RWPE2 (cell line): ENCODE data around the gene TMC4.

Experiments used
- ATAC-seq: fragments of 200-7000 bp; cut with Tn5 transposase; 3 replicates; pipeline ENCODE4 v1.9.1; 2021; ENCODE audit warnings: low read depth
- DNase-seq: peaks from one replicate; pipeline ENCODE4 v3.0.0-alpha.2; 2020; ENCODE audit warnings: low spot score
- H3K27ac ChIP-seq: fragments of 450-650 bp; 2 replicates; pipeline ENCODE4 v1.5.1; 2017; ENCODE audit warnings: mild to moderate bottlenecking; ENCODE audit not compliant: poor library complexity, severe bottlenecking
- H3K27me3 ChIP-seq: fragments of 250-450 bp; sonication (Bioruptor Pico); 2 replicates; pipeline ENCODE4 v1.5.1; 2021; ENCODE audit warnings: mild to moderate bottlenecking, moderate library complexity; ENCODE audit not compliant: insufficient read depth, poor library complexity, severe bottlenecking
- H3K36me3 ChIP-seq: fragments of 250-450 bp; sonication (Bioruptor Pico); 2 replicates; pipeline ENCODE4 v1.5.1; 2020; ENCODE audit warnings: low read depth, mild to moderate bottlenecking, moderate library complexity
- H3K4me1 ChIP-seq: fragments of 250-450 bp; sonication (Bioruptor Pico); 2 replicates; pipeline ENCODE4 v1.5.1; 2021; ENCODE audit warnings: mild to moderate bottlenecking, moderate library complexity; ENCODE audit not compliant: insufficient read depth, poor library complexity, severe bottlenecking
- H3K4me3 ChIP-seq: fragments of 250-450 bp; sonication (Bioruptor Pico); 2 replicates; pipeline ENCODE4 v1.5.1; 2021; ENCODE audit warnings: mild to moderate bottlenecking, moderate library complexity; ENCODE audit not compliant: severe bottlenecking
- H3K9me3 ChIP-seq: fragments of 250-450 bp; sonication (Bioruptor Pico); 2 replicates; pipeline ENCODE4 v1.5.1; 2021; ENCODE audit warnings: mild to moderate bottlenecking, moderate library complexity; ENCODE audit not compliant: severe bottlenecking
- CTCF ChIP-seq: fragments of 450-650 bp; IDR thresholded peaks from one replicate; pipeline ENCODE4 v1.5.1; 2017; ENCODE audit warnings: mild to moderate bottlenecking, moderate library complexity; ENCODE audit not compliant: poor library complexity, severe bottlenecking

The TMC4 gene

DNA sequence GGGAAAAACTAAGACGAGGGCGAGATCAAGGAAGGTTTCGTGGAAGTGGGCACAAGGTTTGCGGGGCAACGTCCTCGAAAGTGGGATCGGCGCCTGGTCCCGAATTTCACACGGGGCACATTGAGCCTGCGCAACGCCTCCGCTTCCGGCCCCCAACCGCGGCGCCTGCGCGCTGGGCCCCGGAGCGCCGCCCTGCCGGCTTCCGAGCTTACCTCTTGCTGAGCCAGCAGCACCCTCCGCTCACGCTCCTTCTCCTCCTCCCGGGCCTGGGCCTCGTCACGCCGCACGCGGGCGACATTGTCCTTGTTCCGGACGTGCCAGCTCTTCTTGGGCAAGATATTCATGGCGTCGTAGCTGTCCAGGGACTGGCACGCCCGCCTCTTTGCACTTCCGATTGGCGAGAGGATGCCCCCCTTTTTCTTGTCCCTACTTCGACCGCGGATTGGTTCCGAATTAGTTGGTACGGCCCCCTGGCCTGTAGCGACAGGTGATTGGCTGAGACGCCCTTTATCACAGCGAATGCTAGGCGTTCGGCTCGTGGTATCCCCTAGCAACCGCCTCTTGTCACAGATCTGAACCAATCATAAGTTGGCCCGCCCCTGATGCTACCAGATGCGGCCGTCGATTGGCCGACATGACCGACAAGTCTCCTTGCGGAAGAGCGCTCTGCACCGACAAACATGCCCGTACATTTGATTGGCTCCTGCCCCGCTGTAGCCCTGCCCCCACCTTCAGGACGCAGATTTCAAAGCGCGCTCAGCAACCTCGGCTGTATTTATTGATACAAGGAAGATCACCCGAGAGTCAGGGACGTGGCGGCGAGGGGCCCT, 13.4 kb downstream of the TMC4 start, which contains the start of gene LENG1:
Gene LENG1, minus strand, starts transcription at position 370 of the 830 bp plus-strand sequence. Its CDS starts 26 bp downstream, at position 344.
- H3K9me3 ChIP-seq: no peaks in the 10 kb centered on the region
- peaks cover 38% of the 10 kb centered on the region for H3K36me3 ChIP-seq
- peak within 1 kb of the TSS; percentile 72 for H3K4me3 ChIP-seq
- TF ChIP-seq CTCF: peak; percentile 32
- no peaks in the 10 kb centered on the region for H3K27me3 ChIP-seq
- peak within 1 kb of the TSS; percentile 80 for H3K27ac ChIP-seq
- ATAC-seq (peak; percentile 86), DNase-seq (peak; percentile 100)
- H3K4me1 ChIP-seq: peaks cover 10% of the 10 kb centered on the region

GRCh38 chr19:54158812-54159351, 14.1 kb downstream of the TMC4 start:
- Histone ChIP-seq H3K36me3 (peaks cover 45% of the 10 kb centered on the region), H3K27ac (peak overlapping the region; percentile 80), H3K4me3 (peak overlapping the region; percentile 72), H3K27me3 (no peaks in the 10 kb centered on the region), H3K4me1 (peaks cover 10% of the 10 kb centered on the region), H3K9me3 (no peaks in the 10 kb centered on the region)
- ATAC-seq (no peak), DNase-seq (no peak)
- no peak for TF ChIP-seq CTCF

- no peak for DNase-seq
- peaks cover 64% of the 10 kb centered on the region for H3K36me3 ChIP-seq
- no peak for TF ChIP-seq CTCF
Measured at GRCh38 chr19:54156953-54157352, 16.0 kb downstream of the TMC4 start.

DNA sequence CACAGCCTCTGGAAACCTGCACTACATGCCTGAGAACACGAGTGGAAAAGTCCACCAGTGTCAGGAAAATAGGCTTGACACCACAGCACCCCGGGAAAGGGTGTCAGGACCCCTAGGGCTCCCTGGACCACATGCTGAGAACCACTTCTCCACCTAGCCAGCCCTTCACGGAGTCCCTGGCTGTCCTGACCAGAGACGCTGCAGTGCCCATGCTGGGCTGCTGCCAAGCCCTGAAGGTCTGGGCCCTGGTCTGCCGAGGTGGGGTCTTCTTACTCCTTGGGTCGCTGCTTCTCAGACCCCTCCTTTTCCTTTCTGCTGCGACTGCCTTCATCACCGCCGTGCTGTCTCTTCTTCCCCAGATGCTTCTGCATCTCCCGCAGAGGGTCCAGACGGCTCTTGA, 16.5 kb downstream of the TMC4 start:
- peaks cover 3% of the 10 kb centered on the region for H3K4me1 ChIP-seq
- no peak overlapping the region for H3K4me3 ChIP-seq
- DNase-seq: no peak
- peaks cover 69% of the 10 kb centered on the region for H3K36me3 ChIP-seq
- H3K27ac ChIP-seq: no peak overlapping the region
- H3K27me3 ChIP-seq: no peaks in the 10 kb centered on the region
- H3K9me3 ChIP-seq: no peaks in the 10 kb centered on the region
- no peak for ATAC-seq
- no peak for TF ChIP-seq CTCF

More at GRCh38 chr19:54156953-54157352, 16.0 kb downstream of the TMC4 start:
- peaks cover 5% of the 10 kb centered on the region for H3K4me1 ChIP-seq
- no peaks in the 10 kb centered on the region for H3K9me3 ChIP-seq
- no peak overlapping the region for H3K27ac ChIP-seq
- no peak overlapping the region for H3K4me3 ChIP-seq
- no peaks in the 10 kb centered on the region for H3K27me3 ChIP-seq
- ATAC-seq: no peak
